Mucosa of gallbladder (tissue), 1 donor: ENCODE data around the gene GRAMD1A. TPM values are rescaled to one million over a fixed set of nuclear protein-coding genes. Genes with fewer than 3 reads are reported as not detected.

ENCODE experiments used
- DNase-seq: peaks from one replicate; pipeline ENCODE4 v3.0.0-alpha.2; 2020; ENCODE audit warnings: low spot score
- total RNA-seq: library from RNA; stranded (reverse); gene quantifications from one replicate; pipeline ENCODE4 v1.2.1, GENCODE V29; 2021
- donor health status: DM: no; HTN: no; CAD: no.

GRAMD1A gene
- total RNA-seq, 1 donor from 2014 or later = 31.7 TPM

- DNase-seq = no peak
Measured at GRCh38 chr19:35074426-35075201, 74.5 kb downstream of the GRAMD1A start.

GRCh38 chr19:35075202-35076025 lies 75.3 kb downstream of the GRAMD1A start:
- no peak for DNase-seq

GRCh38 chr19:35076026-35076370 lies 75.9 kb downstream of the GRAMD1A start:
- DNase-seq = no peak

Other genes with a start within 250 kb of the GRAMD1A start
- gene ZNF599, start 227.1 kb upstream of the GRAMD1A start, total RNA-seq = 9.0 TPM
- 3.8 TPM for gene ZNF30, start 73.4 kb upstream of the GRAMD1A start, total RNA-seq
- gene ZNF792, start 36.1 kb upstream of the GRAMD1A start, total RNA-seq = 8.9 TPM
- gene SCN1B, start 30.1 kb downstream of the GRAMD1A start, total RNA-seq = 4.8 TPM
- gene HPN, start 41.4 kb downstream of the GRAMD1A start, total RNA-seq = 21.4 TPM
- gene FXYD3, start 115.5 kb downstream of the GRAMD1A start, total RNA-seq = 139 TPM
- 8.9 TPM for gene LGI4, start 134.7 kb downstream of the GRAMD1A start, total RNA-seq
- 94.0 TPM for gene FXYD1, start 138.5 kb downstream of the GRAMD1A start, total RNA-seq
- gene FXYD7, start 142.9 kb downstream of the GRAMD1A start, total RNA-seq = not detected
- gene FXYD5, start 154.4 kb downstream of the GRAMD1A start, total RNA-seq = 88.4 TPM
- not detected for gene FAM187B, start 228.4 kb downstream of the GRAMD1A start, total RNA-seq
- gene LSR, start 248.7 kb downstream of the GRAMD1A start, total RNA-seq = 229 TPM